Choroid plexus epithelial cell (primary cell): ENCODE data around the gene DIP2B.

Experiments
- DNase-seq: peaks from one replicate; pipeline ENCODE4 v3.0.0-alpha.2; 2010; ENCODE audit warnings: low read depth
- H3K4me3 ChIP-seq: 2 replicates; pipeline ENCODE4 v1.5.1; 2011; ENCODE audit warnings: low read depth, mild to moderate bottlenecking, control low read depth, low read length, moderate library complexity
- TF ChIP-seq, protein P1 (sequence below): conservative IDR thresholded peaks from 2 replicates; pipeline ENCODE4 v1.5.1; 2011; ENCODE audit warnings: low read depth, mild to moderate bottlenecking, control low read depth, inconsistent platforms, low read length, moderate library complexity

DIP2B gene

GRCh38 chr12:50567926-50568325 is 63.1 kb downstream of the DIP2B start:
- TF ChIP-seq, protein P1, sequence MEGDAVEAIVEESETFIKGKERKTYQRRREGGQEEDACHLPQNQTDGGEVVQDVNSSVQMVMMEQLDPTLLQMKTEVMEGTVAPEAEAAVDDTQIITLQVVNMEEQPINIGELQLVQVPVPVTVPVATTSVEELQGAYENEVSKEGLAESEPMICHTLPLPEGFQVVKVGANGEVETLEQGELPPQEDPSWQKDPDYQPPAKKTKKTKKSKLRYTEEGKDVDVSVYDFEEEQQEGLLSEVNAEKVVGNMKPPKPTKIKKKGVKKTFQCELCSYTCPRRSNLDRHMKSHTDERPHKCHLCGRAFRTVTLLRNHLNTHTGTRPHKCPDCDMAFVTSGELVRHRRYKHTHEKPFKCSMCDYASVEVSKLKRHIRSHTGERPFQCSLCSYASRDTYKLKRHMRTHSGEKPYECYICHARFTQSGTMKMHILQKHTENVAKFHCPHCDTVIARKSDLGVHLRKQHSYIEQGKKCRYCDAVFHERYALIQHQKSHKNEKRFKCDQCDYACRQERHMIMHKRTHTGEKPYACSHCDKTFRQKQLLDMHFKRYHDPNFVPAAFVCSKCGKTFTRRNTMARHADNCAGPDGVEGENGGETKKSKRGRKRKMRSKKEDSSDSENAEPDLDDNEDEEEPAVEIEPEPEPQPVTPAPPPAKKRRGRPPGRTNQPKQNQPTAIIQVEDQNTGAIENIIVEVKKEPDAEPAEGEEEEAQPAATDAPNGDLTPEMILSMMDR = no peak
- H3K4me3 ChIP-seq = no peak overlapping the region
- DNase-seq = peak; percentile 82

DNA sequence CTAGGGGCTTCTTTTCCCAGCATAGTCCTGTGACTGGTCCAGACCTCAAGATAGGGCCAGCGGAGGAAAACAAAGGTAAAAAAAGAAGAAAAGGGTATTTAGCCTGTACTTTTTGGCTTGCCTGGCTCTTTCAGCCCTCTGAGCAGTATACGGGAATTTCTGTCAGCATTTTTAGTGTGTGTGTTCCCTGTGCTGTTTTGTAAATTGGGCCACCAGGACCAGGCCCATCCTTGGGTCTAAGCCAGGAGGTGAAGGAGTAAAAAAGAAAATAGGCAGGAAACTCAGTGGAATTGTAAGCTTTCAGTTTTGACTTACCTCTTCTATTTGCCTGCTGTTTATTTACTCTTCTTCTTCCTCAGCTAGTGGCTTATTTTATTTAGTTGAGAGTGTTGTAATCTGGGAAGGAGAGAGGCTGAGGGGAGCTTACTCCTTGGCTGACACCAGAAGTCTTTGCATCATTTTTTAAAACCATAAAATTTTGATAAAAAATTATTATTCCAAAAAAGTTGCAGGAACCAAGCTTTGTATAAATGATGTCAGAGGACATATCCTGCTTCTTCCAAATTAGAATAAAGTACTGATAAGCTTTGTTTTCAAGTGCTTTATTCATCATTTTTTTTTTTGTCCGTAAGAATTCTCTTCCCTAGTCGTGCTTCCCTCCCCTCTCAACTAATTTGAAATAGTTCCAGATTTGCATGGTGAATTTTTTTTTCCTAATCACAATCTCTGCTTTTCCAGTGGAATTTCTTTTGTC is 63.7 kb downstream of the DIP2B start:
- peak; percentile 41 for DNase-seq
- TF ChIP-seq, protein P1 = no peak
- no peak overlapping the region for H3K4me3 ChIP-seq

GRCh38 chr12:50569321-50569720 is 64.5 kb downstream of the DIP2B start:
- no peak overlapping the region for H3K4me3 ChIP-seq
- DNase-seq = no peak
- TF ChIP-seq, protein P1 = no peak

GRCh38 chr12:50569876-50570275 is 65.1 kb downstream of the DIP2B start:
- H3K4me3 ChIP-seq = no peak overlapping the region
- DNase-seq = peak; percentile 50
- TF ChIP-seq, protein P1 = no peak

DNA sequence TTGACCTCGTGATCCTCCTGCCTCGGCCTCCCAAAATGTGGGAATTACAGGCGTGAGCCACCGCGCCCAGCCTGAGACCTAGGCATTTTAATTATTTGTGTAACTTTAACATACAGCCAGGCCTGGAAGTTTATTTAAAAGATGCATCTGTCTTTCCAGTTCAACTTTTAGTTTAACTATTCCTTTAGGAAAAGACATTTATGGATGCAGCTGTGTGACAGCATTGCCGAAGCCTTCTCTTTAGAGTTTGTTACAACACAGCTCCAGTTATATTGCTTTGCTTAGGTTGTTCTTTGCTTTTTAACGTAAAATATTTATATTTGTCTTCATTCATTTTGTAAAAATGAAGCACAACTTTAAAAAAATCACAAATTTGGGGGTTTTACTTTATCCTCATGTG is 67.0 kb downstream of the DIP2B start:
- TF ChIP-seq, protein P1 = no peak
- no peak overlapping the region for H3K4me3 ChIP-seq
- no peak for DNase-seq

DNA sequence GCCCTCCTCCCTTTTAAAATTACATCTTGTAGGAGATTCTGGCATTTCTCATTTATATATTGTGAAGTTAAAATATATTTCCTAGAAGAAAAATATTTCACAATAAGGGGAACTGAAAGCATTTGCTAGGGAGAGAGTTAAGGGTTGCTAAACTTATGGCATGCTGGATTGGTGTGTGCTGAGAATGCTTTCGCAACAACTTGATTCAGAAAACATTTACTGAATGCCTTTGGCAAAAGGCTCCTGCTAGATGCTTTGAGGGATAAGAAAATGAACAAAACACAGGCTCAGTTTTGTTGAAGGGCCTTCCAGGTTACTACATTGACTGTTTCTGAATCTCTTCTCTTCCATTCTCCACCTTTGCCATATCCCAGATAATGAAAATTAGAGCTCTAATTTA is 67.5 kb downstream of the DIP2B start:
- peak; percentile 94 for DNase-seq
- TF ChIP-seq, protein P1 = no peak

GRCh38 chr12:50572760-50573159 is 68.0 kb downstream of the DIP2B start:
- DNase-seq = no peak
- no peak overlapping the region for H3K4me3 ChIP-seq
- TF ChIP-seq, protein P1 = no peak

More for the DNA sequence above, 67.5 kb downstream of the DIP2B start:
- no peak overlapping the region for H3K4me3 ChIP-seq
